NCI-H82 treated with DMSO at 0.1 percent for 48 hours (cell line): ENCODE measurements around the gene PLXND1.
"Not testable (repeated sequence)": the region's sequence is repeated elsewhere in the genome, so short reads cannot be mapped to it uniquely, and the experiment has no call there.

Experiments
- DNase-seq: peaks from one replicate; lab custom pipeline; 2025; ENCODE audit not compliant: unreplicated experiment; lab: John Stamatoyannopoulos, UW

The PLXND1 gene

GRCh38 chr3:129530821-129531220 lies 75.7 kb downstream of the PLXND1 start:
- no peak for DNase-seq

GRCh38 chr3:129530251-129530791 lies 76.2 kb downstream of the PLXND1 start:
- no peak for DNase-seq

- no peak for DNase-seq
Observed at GRCh38 chr3:129529436-129530210, 76.9 kb downstream of the PLXND1 start.

- DNase-seq, result no peak
Observed at GRCh38 chr3:129528589-129529100, 77.8 kb downstream of the PLXND1 start, which contains the start of gene RHO. TSS of gene RHO (plus strand) at chr3:129528639. CDS start at chr3:129528734, 95 bp downstream.

- DNase-seq, result no peak
Observed at GRCh38 chr3:129527262-129527661, 79.2 kb downstream of the PLXND1 start.

GRCh38 chr3:129526121-129526900 lies 80.2 kb downstream of the PLXND1 start:
- no peak for DNase-seq

GRCh38 chr3:129525341-129525968 lies 81.0 kb downstream of the PLXND1 start:
- DNase-seq, result no peak

- DNase-seq, result no peak
Observed at GRCh38 chr3:129524081-129524480, 82.4 kb downstream of the PLXND1 start.

- DNase-seq, result no peak
Observed at GRCh38 chr3:129522953-129523352, 83.5 kb downstream of the PLXND1 start.

GRCh38 chr3:129521611-129522010 lies 84.9 kb downstream of the PLXND1 start:
- DNase-seq, result no peak

GRCh38 chr3:129520960-129521359 lies 85.5 kb downstream of the PLXND1 start:
- no peak for DNase-seq

- no peak for DNase-seq
Observed at GRCh38 chr3:129519896-129520715, 86.4 kb downstream of the PLXND1 start.

- DNase-seq, result no peak
Observed at GRCh38 chr3:129519449-129519848, 87.0 kb downstream of the PLXND1 start.

GRCh38 chr3:129518581-129518980 lies 87.9 kb downstream of the PLXND1 start:
- DNase-seq, result no peak

GRCh38 chr3:129518038-129518561 lies 88.4 kb downstream of the PLXND1 start:
- DNase-seq, result no peak

GRCh38 chr3:129517516-129517915 lies 89.0 kb downstream of the PLXND1 start:
- DNase-seq, result no peak

GRCh38 chr3:129515821-129516432 lies 90.5 kb downstream of the PLXND1 start:
- DNase-seq, result not testable (repeated sequence)

- DNase-seq, result not testable (repeated sequence)
Observed at GRCh38 chr3:129515108-129515820, 91.2 kb downstream of the PLXND1 start.

- DNase-seq, result no peak
Observed at GRCh38 chr3:129514563-129514962, 91.9 kb downstream of the PLXND1 start.
